Activated T-helper 1 cell treated with anti-CD3 and anti-CD28 coated beads, Interleukin-12 subunit alpha, Interleukin-12 subunit beta, Interleukin-2, Interleukin-4 antibody, amounts not matched to agents 30 ng/mL and 10 ng/mL and 1 ng/mL, durations not matched to agents 14 hours and 24 hours and 36 hours (primary cell): ENCODE data around the gene PRR23E. TPM values are rescaled to one million over a fixed set of nuclear protein-coding genes. Genes with fewer than 3 reads are reported as not detected.

Experiments
- DNase-seq: peaks from one replicate; pipeline ENCODE4 v3.0.0; 2021; ENCODE audit warnings: low spot score
- H3K27ac Mint-ChIP-seq: one replicate; pipeline ENCODE4 v1.8.0; 2021; ENCODE audit warnings: mild to moderate bottlenecking, mixed read lengths
- H3K27me3 Mint-ChIP-seq: one replicate; pipeline ENCODE4 v1.8.0; 2022; ENCODE audit warnings: mild to moderate bottlenecking, moderate library complexity, mixed read lengths; ENCODE audit not compliant: insufficient read depth
- H3K36me3 Mint-ChIP-seq: one replicate; pipeline ENCODE4 v1.8.0; 2021; ENCODE audit warnings: low read depth, mixed read lengths
- H3K4me1 Mint-ChIP-seq: one replicate; pipeline ENCODE4 v1.8.0; 2021; ENCODE audit warnings: low read depth, mixed read lengths
- H3K4me3 Mint-ChIP-seq: one replicate; pipeline ENCODE4 v1.8.0; 2021; ENCODE audit warnings: mild to moderate bottlenecking, moderate library complexity, mixed read lengths
- H3K9me3 Mint-ChIP-seq: one replicate; pipeline ENCODE4 v1.8.0; 2021; ENCODE audit warnings: mixed read lengths
- intact Hi-C: fragments of 100-400 bp; cut with micrococcal nuclease; formaldehyde crosslinking; loops from one replicate; pipeline ENCODE4 v1.15.1; 2024
- total RNA-seq: library from RNA; stranded (reverse); gene quantifications from 2 replicates; pipeline ENCODE4 v1.2.3, GENCODE V29; 2022

The PRR23E gene, protein sequence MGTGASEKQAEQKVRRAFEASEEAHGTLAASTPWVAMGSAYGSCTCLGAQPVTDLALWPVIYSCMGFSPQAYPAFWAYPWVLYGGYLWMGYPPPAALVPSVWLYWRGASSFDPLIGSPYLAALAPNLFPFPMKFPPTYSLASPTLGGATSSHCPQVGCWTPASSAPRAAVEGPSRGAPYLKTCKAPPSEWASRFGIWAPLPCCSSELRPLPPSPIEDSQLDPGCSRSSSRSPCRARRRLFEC
- total RNA-seq, result not detected in 2 replicates

DNA sequence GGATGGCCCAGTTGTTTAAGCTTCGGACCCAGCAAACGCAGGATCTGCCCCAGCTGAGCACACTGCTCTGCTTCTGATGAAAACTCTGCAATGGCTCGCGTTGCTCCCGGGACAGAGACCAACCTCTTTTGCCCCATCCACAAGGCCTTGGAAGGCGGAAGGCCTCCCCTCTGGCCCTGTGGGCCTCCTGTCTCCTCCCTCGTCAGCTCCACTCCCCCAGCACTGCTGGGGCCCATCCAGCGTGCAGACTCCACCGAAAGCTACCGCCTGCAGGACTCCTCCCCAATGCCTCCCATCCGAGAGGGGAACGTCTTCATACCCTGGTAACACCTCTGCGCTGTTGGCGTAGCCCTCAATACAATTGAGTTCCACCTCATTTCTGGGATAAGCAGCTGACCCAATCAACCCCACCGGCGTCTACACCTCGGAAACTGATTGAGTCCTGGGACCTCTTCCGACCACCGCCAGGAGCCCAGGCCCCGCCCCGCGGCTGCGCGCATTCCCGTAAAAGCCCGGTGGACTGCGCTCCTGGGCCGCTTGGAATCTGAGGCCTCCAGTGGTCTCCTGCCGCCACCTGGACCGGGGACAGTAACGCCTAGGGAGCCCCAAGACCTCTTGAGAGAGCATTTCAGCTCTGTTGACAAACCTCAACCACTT is at the start of gene PRR23E:
Gene PRR23E (plus strand): TSS at position 556 of the 657 bp plus-strand sequence. CDS start 3,555 bp downstream, outside the sequence.
- H3K9me3 Mint-ChIP-seq, result peaks cover 10% of the 10 kb centered on the region
- H3K27me3 Mint-ChIP-seq, result peaks cover 3% of the 10 kb centered on the region
- intact Hi-C loops, result no loop called here
- H3K36me3 Mint-ChIP-seq, result no peaks in the 10 kb centered on the region
- H3K4me1 Mint-ChIP-seq, result no peaks in the 10 kb centered on the region
- H3K4me3 Mint-ChIP-seq, result no peak within 1 kb of the TSS
- H3K27ac Mint-ChIP-seq, result no peak within 1 kb of the TSS
- no peak for DNase-seq

DNA sequence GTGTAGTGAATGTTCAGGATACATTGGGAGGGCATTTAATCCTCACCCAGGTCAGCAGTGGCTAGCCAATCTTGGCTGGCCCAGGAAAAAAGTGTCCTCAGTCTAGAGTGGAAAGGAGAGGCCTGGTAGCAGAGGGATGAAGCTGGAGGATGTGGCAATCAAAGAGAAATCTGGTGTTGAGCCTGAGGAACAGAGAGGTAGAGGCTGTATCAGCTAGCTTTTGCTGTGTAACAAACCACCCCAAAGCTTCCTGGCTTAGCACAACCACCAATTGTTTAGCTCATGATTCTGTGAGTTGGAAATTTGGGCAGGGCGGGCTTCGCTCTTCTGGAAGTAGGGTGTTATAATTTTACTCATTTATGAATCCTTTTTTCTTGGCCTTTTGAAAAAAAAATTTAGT is 49.8 kb upstream of the PRR23E start:
- H3K4me3 Mint-ChIP-seq, result no peak overlapping the region
- peaks cover 8% of the 10 kb centered on the region for H3K9me3 Mint-ChIP-seq
- H3K36me3 Mint-ChIP-seq, result no peaks in the 10 kb centered on the region
- no peaks in the 10 kb centered on the region for H3K4me1 Mint-ChIP-seq
- no peak overlapping the region for H3K27ac Mint-ChIP-seq
- H3K27me3 Mint-ChIP-seq, result no peaks in the 10 kb centered on the region
- intact Hi-C loops, result no loop called here
- no peak for DNase-seq

DNA sequence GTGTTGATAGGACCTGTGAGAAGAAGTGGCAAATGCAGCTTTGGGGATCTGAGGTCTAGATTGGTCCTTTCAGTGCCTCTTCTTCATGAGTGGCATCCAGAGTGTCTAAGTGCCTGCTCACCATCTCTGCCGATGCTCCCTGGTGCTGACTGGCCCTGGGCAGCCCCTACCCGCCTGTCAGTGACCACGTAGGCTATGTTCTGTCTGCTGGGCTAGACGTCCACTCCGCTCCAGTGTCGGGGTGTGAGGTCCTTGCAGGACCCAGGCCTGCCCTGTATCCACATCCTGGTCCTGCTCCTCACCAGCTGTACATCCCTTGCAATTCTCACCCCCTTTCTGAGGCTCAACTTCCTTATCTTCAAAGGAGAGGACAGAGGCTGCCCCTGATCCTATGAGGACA is 48.3 kb upstream of the PRR23E start:
- Mint-ChIP-seq H3K27me3 (no peaks in the 10 kb centered on the region), H3K4me1 (no peaks in the 10 kb centered on the region), H3K9me3 (peaks cover 8% of the 10 kb centered on the region), H3K4me3 (no peak overlapping the region), H3K36me3 (no peaks in the 10 kb centered on the region), H3K27ac (no peak overlapping the region)
- DNase-seq, result no peak
- intact Hi-C loops, result no loop called here

DNA sequence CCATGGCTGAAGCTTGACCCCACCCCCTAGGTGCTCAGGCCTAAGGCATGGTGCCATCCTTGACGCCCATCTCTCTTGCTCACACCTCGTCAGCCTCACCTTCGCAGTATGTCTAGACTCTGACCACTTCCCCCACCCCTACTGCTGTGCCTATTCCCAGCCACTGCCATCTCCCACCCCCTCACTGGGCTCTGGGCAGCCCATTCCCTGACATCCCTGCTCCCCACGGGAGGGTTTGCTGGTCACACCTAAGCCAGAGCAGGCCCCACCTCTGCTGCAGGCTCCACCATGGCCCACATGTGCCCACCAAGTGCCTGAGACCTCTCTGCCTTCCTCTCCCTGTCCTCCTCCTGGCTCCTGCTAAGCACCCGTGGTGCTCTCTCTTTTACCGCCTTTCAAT is 47.7 kb upstream of the PRR23E start:
- no peaks in the 10 kb centered on the region for H3K36me3 Mint-ChIP-seq
- peaks cover 8% of the 10 kb centered on the region for H3K9me3 Mint-ChIP-seq
- no peaks in the 10 kb centered on the region for H3K27me3 Mint-ChIP-seq
- no peak overlapping the region for H3K4me3 Mint-ChIP-seq
- intact Hi-C loops, result no loop called here
- no peaks in the 10 kb centered on the region for H3K4me1 Mint-ChIP-seq
- no peak overlapping the region for H3K27ac Mint-ChIP-seq
- no peak for DNase-seq

DNA sequence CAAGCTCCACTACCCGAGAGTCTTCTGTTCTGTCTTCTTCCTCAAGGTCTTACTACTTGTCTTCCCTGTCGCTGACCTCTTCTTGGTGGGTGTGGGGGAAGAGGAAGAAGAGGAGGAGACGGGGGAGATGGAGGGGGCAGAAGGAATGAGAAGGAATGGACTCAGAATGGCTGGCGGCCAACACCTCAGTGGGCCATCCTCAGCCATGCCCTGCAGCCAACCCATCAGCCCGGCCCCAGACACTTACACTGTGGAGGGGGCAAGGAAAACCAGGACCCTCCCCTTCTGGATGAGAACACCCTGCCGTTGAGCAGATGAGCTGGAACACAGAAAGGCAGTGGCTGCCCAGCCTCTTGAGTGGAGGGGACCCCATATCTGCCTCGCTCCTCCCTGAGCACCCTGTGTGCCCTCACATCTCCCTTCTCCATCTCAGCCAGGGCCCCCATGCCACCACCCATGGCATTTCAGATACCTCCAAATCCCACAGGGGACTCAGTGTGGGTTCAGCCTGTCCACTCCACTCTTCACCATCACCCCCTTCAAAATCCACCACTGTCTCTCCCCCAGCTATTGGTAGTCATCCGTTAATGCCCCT is 45.5 kb upstream of the PRR23E start:
- peaks cover 8% of the 10 kb centered on the region for H3K9me3 Mint-ChIP-seq
- no peaks in the 10 kb centered on the region for H3K36me3 Mint-ChIP-seq
- H3K27ac Mint-ChIP-seq, result no peak overlapping the region
- DNase-seq, result no peak
- H3K4me3 Mint-ChIP-seq, result no peak overlapping the region
- intact Hi-C loops, result no loop called here
- no peaks in the 10 kb centered on the region for H3K4me1 Mint-ChIP-seq
- no peaks in the 10 kb centered on the region for H3K27me3 Mint-ChIP-seq

DNA sequence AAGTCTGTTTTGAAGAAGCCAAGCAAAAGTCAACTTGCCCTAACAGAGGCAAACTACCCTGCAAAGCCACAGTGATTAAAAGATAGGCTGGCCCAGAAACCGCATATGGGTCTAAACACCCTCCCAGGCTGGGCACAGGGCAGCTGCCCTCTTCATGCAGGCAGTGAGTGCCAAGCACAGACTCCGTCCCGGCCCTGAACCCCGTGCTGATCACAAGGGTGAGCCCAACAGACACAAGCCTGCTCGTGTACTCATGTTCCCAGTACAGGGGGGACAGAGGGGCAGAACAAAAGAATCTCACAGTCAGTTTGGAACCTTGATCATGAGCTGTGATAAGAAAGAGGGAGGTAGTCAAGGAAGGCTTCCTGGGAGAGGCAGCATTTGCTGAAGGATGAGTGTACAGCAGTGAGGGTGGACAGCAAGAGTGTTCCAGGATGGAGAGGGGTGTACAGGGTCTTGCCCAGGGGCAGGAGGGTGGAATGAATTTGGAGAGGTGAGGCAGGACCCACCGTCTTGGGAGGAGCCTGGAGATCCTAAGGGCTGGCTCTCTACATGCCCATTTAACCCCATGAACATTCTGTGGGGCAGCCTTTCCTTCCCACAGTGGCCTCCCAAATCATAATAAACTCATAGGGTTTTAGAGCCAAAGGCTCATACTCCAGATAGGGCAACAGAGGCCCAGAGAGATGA is 43.2 kb upstream of the PRR23E start:
- no peaks in the 10 kb centered on the region for H3K36me3 Mint-ChIP-seq
- H3K27me3 Mint-ChIP-seq, result no peaks in the 10 kb centered on the region
- DNase-seq, result no peak
- intact Hi-C loops, result no loop called here
- H3K27ac Mint-ChIP-seq, result no peak overlapping the region
- H3K4me1 Mint-ChIP-seq, result no peaks in the 10 kb centered on the region
- no peaks in the 10 kb centered on the region for H3K9me3 Mint-ChIP-seq
- no peak overlapping the region for H3K4me3 Mint-ChIP-seq

DNA sequence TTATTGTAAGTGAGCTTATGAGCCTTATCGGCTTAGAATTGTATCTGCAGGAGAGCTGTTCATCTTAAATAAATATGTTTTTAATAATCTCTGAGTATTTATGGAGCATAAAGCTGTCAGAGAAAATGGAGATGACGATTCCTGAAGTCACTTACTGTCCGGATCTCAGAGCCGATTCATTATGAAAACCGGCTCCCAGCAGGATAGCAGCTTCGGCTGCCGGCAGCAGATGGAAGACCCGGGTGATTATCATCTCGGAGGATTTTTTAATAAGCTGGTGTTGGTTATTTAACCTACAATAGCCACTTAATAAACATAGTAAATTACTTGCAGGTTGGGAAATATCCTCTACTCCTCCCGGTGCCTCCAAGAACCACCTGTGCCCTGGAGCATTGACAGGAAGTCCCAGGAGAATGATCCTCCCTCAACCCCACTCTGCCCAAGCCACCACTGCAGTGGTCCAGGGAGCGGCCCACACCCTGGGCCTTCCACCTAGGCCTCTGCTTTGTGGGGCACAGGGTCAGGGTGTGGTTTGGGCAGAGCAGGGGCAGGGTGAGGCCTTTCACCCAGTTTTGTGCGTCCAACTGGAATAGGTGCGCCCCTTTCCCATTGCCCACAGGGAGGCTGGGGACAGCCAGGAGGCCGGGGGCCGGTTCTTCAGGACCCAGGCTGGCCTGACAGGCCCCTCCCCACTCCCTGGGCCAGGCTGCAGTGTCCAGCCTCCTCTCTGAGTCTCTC is 42.2 kb upstream of the PRR23E start:
- H3K9me3 Mint-ChIP-seq, result no peaks in the 10 kb centered on the region
- no peaks in the 10 kb centered on the region for H3K36me3 Mint-ChIP-seq
- no peak overlapping the region for H3K4me3 Mint-ChIP-seq
- H3K27ac Mint-ChIP-seq, result no peak overlapping the region
- H3K27me3 Mint-ChIP-seq, result no peaks in the 10 kb centered on the region
- H3K4me1 Mint-ChIP-seq, result no peaks in the 10 kb centered on the region
- no peak for DNase-seq
- intact Hi-C loops, result no loop called here

DNA sequence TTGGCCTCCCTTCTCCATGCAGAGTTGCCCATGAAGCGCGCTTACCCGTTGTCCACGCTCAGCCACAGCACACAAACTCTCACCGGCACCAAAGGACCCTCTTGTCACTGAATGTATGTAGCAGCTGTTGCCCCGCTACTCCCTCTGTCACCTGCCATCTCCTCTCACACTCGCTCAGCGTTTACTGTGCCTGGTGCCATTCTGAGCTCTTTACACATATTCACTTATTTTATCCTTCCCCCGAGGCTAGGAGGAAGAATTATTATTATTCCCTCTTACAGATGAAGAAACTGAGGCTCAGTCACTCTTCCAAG is 41.7 kb upstream of the PRR23E start:
- intact Hi-C loops, result no loop called here
- no peak for DNase-seq

DNA sequence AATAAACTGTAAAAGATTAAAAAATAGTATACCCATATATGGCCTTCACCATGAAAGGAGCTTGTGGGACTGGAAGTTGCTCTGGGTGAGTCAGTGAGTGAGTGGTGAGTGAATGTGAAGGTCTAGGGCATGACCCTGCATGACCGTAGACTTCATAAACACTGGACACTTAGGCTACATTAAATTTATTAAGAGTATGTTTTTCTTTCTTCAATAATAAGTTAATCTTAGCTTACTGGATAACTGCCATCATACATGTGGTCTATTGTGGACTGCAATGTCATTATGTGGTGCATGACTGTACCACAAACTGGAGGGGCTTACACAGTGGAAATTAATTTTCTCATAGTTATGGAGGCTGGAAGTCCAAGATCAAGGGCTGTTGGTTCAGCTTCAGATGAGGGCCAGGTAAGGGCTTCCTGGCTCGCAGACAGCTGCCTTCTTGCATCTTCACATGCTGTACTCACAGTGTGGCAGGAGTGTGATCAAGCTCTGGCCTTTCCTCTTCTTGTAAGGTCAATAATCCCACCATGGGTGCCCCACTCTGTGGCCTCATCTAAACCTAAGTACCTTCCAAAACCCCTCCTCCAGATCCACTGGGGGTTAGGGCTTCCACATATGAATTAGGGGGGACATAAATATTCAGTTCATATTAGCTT is 40.8 kb upstream of the PRR23E start:
- DNase-seq, result no peak
- no peaks in the 10 kb centered on the region for H3K4me1 Mint-ChIP-seq
- no peak overlapping the region for H3K27ac Mint-ChIP-seq
- no peak overlapping the region for H3K4me3 Mint-ChIP-seq
- no peaks in the 10 kb centered on the region for H3K9me3 Mint-ChIP-seq
- no peaks in the 10 kb centered on the region for H3K36me3 Mint-ChIP-seq
- no peaks in the 10 kb centered on the region for H3K27me3 Mint-ChIP-seq
- intact Hi-C loops, result no loop called here

More for the DNA sequence above, 41.7 kb upstream of the PRR23E start:
- H3K4me3 Mint-ChIP-seq, result no peak overlapping the region
- H3K9me3 Mint-ChIP-seq, result no peaks in the 10 kb centered on the region
- no peaks in the 10 kb centered on the region for H3K4me1 Mint-ChIP-seq
- no peak overlapping the region for H3K27ac Mint-ChIP-seq
- no peaks in the 10 kb centered on the region for H3K27me3 Mint-ChIP-seq
- no peaks in the 10 kb centered on the region for H3K36me3 Mint-ChIP-seq

DNA sequence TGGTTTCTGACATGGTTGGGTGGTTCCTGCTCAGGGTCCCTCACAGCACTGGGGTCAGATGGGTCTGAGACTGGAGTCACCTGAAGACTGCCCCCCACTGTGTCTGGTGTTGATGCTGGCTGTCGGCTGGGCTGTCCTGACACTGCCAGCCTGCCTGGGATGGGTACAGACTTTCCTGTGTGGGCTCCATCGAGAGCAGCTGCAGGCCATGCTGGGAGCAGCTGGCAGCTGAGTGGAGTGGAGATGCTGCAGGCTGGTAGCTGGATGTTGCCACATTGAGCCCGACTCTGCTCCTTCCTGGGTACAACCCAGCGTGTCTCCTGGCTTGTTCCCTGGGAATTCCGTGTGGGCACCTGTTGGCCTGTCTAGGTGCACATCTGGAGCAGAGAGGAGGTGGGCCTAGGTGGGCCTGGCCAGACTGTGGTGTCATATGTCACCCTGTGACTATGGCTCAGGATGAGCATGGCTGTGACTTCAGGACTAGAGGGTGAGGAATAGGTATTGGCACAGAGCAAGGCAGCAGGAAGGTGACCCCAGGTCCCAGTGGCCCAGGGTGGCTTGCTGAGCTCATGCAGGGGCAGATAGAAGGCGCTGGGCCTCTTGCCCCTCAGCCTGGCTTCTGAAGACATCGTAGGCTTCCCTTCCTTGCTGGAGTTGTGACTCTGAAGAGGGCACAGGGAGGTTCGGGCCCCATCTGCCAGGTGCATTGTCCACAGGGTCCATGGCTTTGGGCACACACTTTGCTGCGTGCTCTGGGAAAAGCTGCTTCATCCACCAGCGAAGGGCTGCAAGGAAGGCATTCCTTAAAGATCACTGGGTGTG is 40.0 kb upstream of the PRR23E start:
- no peak for DNase-seq

DNA sequence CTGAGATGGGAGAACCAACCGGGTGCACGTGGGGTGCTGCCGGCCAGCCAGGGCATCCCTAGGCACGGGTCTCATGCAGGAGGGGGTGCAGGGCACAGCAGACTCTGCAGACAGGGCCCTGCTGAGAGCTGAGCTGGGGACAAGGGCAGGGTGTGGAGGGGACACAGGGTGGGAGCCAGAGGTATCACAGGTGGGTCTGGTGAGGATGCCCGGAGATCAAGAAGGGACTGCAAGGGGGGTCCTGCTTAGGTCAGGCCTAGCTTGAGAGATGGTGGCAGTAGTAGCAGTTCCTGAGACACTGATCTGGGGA is 39.5 kb upstream of the PRR23E start:
- no peak for DNase-seq
- Mint-ChIP-seq H3K27me3 (no peaks in the 10 kb centered on the region), H3K36me3 (no peaks in the 10 kb centered on the region), H3K9me3 (no peaks in the 10 kb centered on the region), H3K27ac (no peak overlapping the region), H3K4me1 (no peaks in the 10 kb centered on the region), H3K4me3 (no peak overlapping the region)
- intact Hi-C loops, result no loop called here

More for the DNA sequence above, 40.0 kb upstream of the PRR23E start:
- H3K36me3 Mint-ChIP-seq, result no peaks in the 10 kb centered on the region
- no peak overlapping the region for H3K27ac Mint-ChIP-seq
- intact Hi-C loops, result no loop called here
- no peaks in the 10 kb centered on the region for H3K4me1 Mint-ChIP-seq
- no peaks in the 10 kb centered on the region for H3K9me3 Mint-ChIP-seq
- H3K4me3 Mint-ChIP-seq, result no peak overlapping the region
- no peaks in the 10 kb centered on the region for H3K27me3 Mint-ChIP-seq
